Osteoblast (primary cell): Measurements from ENCODE around the gene UMODL1. TPM values are rescaled to one million over a fixed set of nuclear protein-coding genes. Genes with fewer than 3 reads are reported as not detected.

Experiments used
- DNase-seq: peaks from one replicate; pipeline ENCODE4 v3.0.0; 2011; ENCODE audit warnings: low spot score, mixed read lengths; ENCODE audit not compliant: insufficient read length; ENCODE audit errors: missing footprints
- H2AFZ ChIP-seq: 2 replicates; pipeline ENCODE4 v1.6.0; 2011; ENCODE audit warnings: mild to moderate bottlenecking, low read length
- H3K27ac ChIP-seq: 2 replicates; pipeline ENCODE4 v1.5.1; 2011; ENCODE audit warnings: mild to moderate bottlenecking, low read depth, low read length, moderate library complexity
- H3K27me3 ChIP-seq: 2 replicates; pipeline ENCODE4 v1.6.0; 2012; ENCODE audit warnings: mild to moderate bottlenecking, control low read depth, inconsistent platforms, low read length, moderate library complexity; ENCODE audit not compliant: insufficient read depth
- H3K36me3 ChIP-seq: 2 replicates; pipeline ENCODE4 v1.5.1; 2011; ENCODE audit warnings: mild to moderate bottlenecking, low read length, control low read depth, moderate library complexity; ENCODE audit not compliant: insufficient read depth
- H3K4me1 ChIP-seq: 2 replicates; pipeline ENCODE4 v1.5.1; 2011; ENCODE audit warnings: mild to moderate bottlenecking, low read length, control low read depth, moderate library complexity; ENCODE audit not compliant: insufficient read depth
- H3K4me2 ChIP-seq: 2 replicates; pipeline ENCODE4 v1.6.0; 2011; ENCODE audit warnings: mild to moderate bottlenecking, low read length; ENCODE audit not compliant: insufficient read depth
- H3K4me3 ChIP-seq: fragments of 200-600 bp; sonication (generic); 3 replicates; pipeline ENCODE4 v1.5.1; 2012; ENCODE audit warnings: mild to moderate bottlenecking, low read length, inconsistent platforms; ENCODE audit not compliant: insufficient read depth
- H3K79me2 ChIP-seq: 2 replicates; pipeline ENCODE4 v1.6.0; 2012; ENCODE audit warnings: mild to moderate bottlenecking, low read length, control low read depth, inconsistent platforms; ENCODE audit not compliant: insufficient read depth
- H3K9me3 ChIP-seq: 2 replicates; pipeline ENCODE4 v1.5.1; 2011; ENCODE audit warnings: low read depth, low read length, control low read depth
- H4K20me1 ChIP-seq: 2 replicates; pipeline ENCODE4 v1.6.0; 2012; ENCODE audit warnings: mild to moderate bottlenecking, low read length, control low read depth; ENCODE audit not compliant: insufficient read depth
- total RNA-seq: library from RNA; depleted of rRNA; stranded (reverse); fragments of >200 nt; gene quantifications from 2 replicates; pipeline ENCODE4 v1.2.3, GENCODE V29; 2012
- TF ChIP-seq, protein P1 (sequence below): IDR thresholded peaks from 2 replicates; pipeline ENCODE4 v1.5.1; 2011; ENCODE audit warnings: mild to moderate bottlenecking, low read depth, low read length, moderate library complexity; ENCODE audit errors: extremely low read depth

UMODL1 gene
- total RNA-seq, 1 donor, result not detected

DNA sequence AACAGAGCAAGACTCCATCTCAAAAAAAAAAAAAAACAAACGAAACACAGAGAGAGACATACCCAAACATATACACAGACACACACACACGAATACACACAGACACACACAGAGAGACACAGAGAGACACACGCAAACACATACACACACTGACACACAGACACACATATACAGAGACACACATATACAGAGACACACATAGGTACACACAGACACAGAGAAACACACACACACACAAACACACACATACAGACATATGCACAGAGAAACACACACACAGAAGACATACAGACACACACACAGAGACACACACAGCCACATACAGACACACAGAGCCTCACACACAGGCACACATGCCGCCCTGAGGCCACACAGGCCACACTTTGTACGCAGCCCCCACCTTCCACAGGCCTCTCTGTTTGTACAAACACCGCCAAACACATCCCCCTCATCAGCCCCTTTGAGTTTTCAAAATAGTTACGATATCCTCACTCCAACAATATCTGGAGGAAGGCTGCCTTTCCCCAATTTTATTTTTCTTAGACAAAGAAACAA is 90.4 kb downstream of the UMODL1 start:
- H3K4me1 ChIP-seq, result no peaks in the 10 kb centered on the region
- H3K4me3 ChIP-seq, result no peak overlapping the region
- no peaks in the 10 kb centered on the region for H3K79me2 ChIP-seq
- no peaks in the 10 kb centered on the region for H3K36me3 ChIP-seq
- no peaks in the 10 kb centered on the region for H3K27me3 ChIP-seq
- DNase-seq, result no peak
- H3K9me3 ChIP-seq, result no peaks in the 10 kb centered on the region
- H3K27ac ChIP-seq, result no peak overlapping the region
- H4K20me1 ChIP-seq, result no peaks in the 10 kb centered on the region
- H3K4me2 ChIP-seq, result no peak overlapping the region
- TF ChIP-seq, protein P1, sequence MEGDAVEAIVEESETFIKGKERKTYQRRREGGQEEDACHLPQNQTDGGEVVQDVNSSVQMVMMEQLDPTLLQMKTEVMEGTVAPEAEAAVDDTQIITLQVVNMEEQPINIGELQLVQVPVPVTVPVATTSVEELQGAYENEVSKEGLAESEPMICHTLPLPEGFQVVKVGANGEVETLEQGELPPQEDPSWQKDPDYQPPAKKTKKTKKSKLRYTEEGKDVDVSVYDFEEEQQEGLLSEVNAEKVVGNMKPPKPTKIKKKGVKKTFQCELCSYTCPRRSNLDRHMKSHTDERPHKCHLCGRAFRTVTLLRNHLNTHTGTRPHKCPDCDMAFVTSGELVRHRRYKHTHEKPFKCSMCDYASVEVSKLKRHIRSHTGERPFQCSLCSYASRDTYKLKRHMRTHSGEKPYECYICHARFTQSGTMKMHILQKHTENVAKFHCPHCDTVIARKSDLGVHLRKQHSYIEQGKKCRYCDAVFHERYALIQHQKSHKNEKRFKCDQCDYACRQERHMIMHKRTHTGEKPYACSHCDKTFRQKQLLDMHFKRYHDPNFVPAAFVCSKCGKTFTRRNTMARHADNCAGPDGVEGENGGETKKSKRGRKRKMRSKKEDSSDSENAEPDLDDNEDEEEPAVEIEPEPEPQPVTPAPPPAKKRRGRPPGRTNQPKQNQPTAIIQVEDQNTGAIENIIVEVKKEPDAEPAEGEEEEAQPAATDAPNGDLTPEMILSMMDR, result no peak
- no peak overlapping the region for H2AFZ ChIP-seq

DNA sequence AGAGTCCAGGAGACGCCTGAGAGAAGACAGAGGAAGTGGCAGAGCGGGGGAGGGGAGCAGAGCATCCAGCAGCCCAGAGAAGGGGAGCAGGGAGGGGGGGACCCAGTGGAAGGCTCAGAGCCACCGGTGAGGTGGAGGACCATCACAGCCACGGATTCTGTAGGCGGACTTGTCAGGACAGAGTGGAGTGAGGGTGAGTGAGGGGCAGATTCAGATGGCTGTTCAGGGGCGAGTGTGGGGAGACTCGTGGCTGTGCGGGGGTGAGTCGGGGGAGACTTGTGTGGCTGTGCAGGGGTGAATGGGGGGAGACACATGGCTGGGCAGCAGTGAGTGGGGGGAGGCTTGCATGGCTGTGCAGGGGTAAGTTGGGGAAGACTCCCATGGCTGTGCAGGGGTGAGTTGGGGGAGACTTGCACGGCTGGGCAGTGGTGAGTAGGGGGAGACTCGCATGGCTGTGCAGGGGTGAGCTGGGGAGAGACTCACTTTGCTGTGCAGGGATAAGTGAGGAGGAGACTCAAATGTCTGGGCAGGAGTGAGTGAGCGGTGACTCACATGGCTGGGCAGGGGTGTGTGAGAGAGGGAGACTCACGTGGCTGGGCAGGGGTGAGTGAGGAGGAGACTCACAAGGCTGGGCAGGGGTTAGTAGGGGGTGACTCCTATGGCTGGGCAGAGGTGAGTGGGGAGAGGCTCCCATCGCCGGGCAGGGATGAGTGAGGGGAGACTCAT is 91.0 kb downstream of the UMODL1 start:
- TF ChIP-seq, protein P1, result no peak
- no peak overlapping the region for H3K27ac ChIP-seq
- no peaks in the 10 kb centered on the region for H3K27me3 ChIP-seq
- no peaks in the 10 kb centered on the region for H3K4me1 ChIP-seq
- H4K20me1 ChIP-seq, result no peaks in the 10 kb centered on the region
- no peaks in the 10 kb centered on the region for H3K36me3 ChIP-seq
- no peaks in the 10 kb centered on the region for H3K9me3 ChIP-seq
- no peak overlapping the region for H3K4me2 ChIP-seq
- no peak overlapping the region for H3K4me3 ChIP-seq
- no peak overlapping the region for H2AFZ ChIP-seq
- no peak for DNase-seq
- no peaks in the 10 kb centered on the region for H3K79me2 ChIP-seq

DNA sequence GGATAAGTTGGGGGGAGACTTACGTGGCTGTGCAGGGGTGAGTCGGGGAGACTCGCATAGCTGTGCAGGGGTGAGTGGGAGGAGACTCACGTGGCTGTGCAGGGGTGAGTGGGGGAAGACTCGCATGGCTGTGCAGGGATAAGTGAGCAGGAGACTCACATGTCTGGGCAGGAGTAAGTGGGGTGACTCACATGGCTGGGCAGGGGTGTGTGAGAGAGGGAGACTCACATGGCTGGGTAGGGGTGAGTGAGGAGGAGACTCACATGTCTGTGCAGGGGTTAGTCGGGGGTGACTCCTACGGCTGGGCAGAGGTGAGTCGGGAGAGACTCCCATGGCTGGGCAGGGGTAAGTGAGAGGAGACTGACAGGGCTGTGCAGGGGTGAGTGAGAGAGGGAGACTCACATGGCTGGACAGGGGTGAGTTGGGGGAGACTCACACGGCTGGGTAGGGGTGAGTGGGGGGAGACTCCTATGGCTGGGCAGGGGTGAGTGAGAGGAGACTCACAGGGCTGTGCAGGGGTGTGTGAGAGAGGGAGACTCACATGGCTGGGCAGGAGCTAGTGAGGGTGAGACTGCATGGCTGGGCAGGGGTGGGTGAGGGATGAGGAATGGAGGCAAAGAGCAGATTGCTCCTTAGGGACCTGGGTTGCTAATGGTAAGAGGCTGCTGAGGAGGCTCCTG is 91.9 kb downstream of the UMODL1 start:
- DNase-seq, result no peak
- Histone ChIP-seq H3K4me3 (no peak overlapping the region), H3K4me1 (no peaks in the 10 kb centered on the region), H3K4me2 (no peak overlapping the region), H3K27ac (no peak overlapping the region), H4K20me1 (no peaks in the 10 kb centered on the region), H3K79me2 (no peaks in the 10 kb centered on the region), H3K27me3 (no peaks in the 10 kb centered on the region), H3K9me3 (no peaks in the 10 kb centered on the region), H2AFZ (no peak overlapping the region), H3K36me3 (no peaks in the 10 kb centered on the region)
- TF ChIP-seq, protein P1, result no peak

GRCh38 chr21:42163511-42163863 is 92.4 kb downstream of the UMODL1 start:
- H3K4me2 ChIP-seq, result no peak overlapping the region

More at GRCh38 chr21:42163511-42163863, 92.4 kb downstream of the UMODL1 start:
- H4K20me1 ChIP-seq, result no peaks in the 10 kb centered on the region
- no peak overlapping the region for H2AFZ ChIP-seq
- no peaks in the 10 kb centered on the region for H3K27me3 ChIP-seq
- TF ChIP-seq, protein P1, result no peak
- no peaks in the 10 kb centered on the region for H3K36me3 ChIP-seq
- H3K27ac ChIP-seq, result no peak overlapping the region
- no peaks in the 10 kb centered on the region for H3K4me1 ChIP-seq
- no peak overlapping the region for H3K4me3 ChIP-seq
- no peaks in the 10 kb centered on the region for H3K79me2 ChIP-seq
- H3K9me3 ChIP-seq, result no peaks in the 10 kb centered on the region
- DNase-seq, result no peak
